GM19324 (cell line): ENCODE measurements around the gene GOT1.
A peak's percentile ranks its signal among the peaks of the same experiment; 100 is the strongest.

Experiments
- ATAC-seq: cut with Tn5 transposase; IDR thresholded peaks from one replicate; pipeline ENCODE4 v1.9.1; 2021; ENCODE audit warnings: mild to moderate bottlenecking, moderate library complexity; ENCODE audit not compliant: unreplicated experiment, low FRiP score

Gene GOT1

GRCh38 chr10:99430451-99431189 is at the start of gene GOT1:
Gene GOT1, minus strand, starts transcription at chr10:99430624. Its CDS starts 59 bp downstream, at chr10:99430565.
- ATAC-seq: peak; percentile 98

- ATAC-seq: no peak
These were observed 39.9 kb upstream of the GOT1 start for GRCh38 chr10:99470327-99470726.

GRCh38 chr10:99467236-99467999 is 37.0 kb upstream of the GOT1 start:
- no peak for ATAC-seq

GRCh38 chr10:99466632-99467223 is 36.3 kb upstream of the GOT1 start:
- ATAC-seq: no peak

GRCh38 chr10:99461230-99461629 is 30.8 kb upstream of the GOT1 start:
- no peak for ATAC-seq

GRCh38 chr10:99460070-99460469 is 29.6 kb upstream of the GOT1 start:
- ATAC-seq: no peak

- ATAC-seq: no peak
These were observed 28.8 kb upstream of the GOT1 start for GRCh38 chr10:99459217-99459616.

- ATAC-seq: no peak
These were observed 27.4 kb upstream of the GOT1 start for GRCh38 chr10:99457813-99458212.

GRCh38 chr10:99456931-99457288 is 26.5 kb upstream of the GOT1 start:
- ATAC-seq: no peak

GRCh38 chr10:99456207-99456930 is 25.9 kb upstream of the GOT1 start:
- no peak for ATAC-seq

- ATAC-seq: no peak
These were observed 21.6 kb upstream of the GOT1 start for GRCh38 chr10:99451981-99452380.

GRCh38 chr10:99451499-99451788 is 21.0 kb upstream of the GOT1 start:
- ATAC-seq: no peak

GRCh38 chr10:99450624-99451498 is 20.4 kb upstream of the GOT1 start:
- no peak for ATAC-seq

- ATAC-seq: no peak
These were observed 19.7 kb upstream of the GOT1 start for GRCh38 chr10:99450156-99450555.

- ATAC-seq: no peak
These were observed 18.6 kb upstream of the GOT1 start for GRCh38 chr10:99449023-99449422.

- no peak for ATAC-seq
These were observed 14.1 kb upstream of the GOT1 start for GRCh38 chr10:99444383-99445045.

- ATAC-seq: no peak
These were observed 13.1 kb upstream of the GOT1 start for GRCh38 chr10:99443500-99443899.

GRCh38 chr10:99442394-99442793 is 12.0 kb upstream of the GOT1 start:
- ATAC-seq: no peak

GRCh38 chr10:99438890-99439289 is 8.5 kb upstream of the GOT1 start:
- ATAC-seq: no peak
